HG03108 (cell line): Measurements from ENCODE around the gene MELK.

Experiments used
- ATAC-seq: cut with Tn5 transposase; IDR thresholded peaks from one replicate; pipeline ENCODE4 v1.9.1; 2021; ENCODE audit warnings: moderate library complexity; ENCODE audit not compliant: unreplicated experiment

Gene MELK

GRCh38 chr9:36576866-36577265 lies 4.2 kb downstream of the MELK start:
- ATAC-seq = no peak

DNA sequence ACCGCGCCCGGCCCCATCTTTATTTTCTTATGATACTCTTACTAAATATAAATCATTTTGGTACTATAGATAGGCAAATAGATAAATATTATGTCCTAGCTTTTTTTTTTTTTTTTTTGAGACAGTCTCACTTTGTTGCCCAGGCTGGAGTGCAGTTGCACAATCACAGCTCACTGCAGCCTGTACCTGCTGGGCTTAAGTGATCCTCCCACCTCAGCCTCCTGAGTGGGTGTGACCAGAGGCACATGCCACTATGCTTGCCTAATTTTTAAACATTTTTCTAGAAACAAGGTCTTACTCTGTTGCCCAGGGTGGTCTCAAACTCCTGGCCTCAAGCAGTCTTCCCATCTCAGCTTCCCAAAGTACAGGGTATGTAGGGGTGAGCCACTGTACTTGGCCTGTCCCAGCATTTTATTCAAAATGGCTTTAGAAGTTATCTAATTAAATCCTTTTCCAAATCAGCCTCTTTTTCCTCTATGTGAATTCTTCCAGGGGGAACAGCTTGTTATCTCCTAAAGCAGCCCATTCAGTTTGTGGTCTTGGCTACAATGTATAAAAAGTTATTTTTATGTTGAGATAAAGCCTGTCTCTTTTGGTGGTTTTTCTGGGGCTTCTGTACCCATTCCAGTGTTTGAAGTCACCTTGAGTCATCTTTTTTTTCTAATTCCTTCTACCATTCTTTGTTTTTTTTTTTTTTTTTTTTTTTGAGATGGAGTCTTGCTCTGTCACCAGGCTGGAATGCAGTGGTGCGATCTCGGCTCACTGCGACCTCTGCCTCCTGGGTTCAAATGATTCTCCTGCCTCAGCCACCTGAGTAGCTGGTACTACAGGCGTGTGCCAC lies 12.1 kb downstream of the MELK start:
- ATAC-seq = no peak

- no peak for ATAC-seq
Measured at GRCh38 chr9:36590231-36590630, 17.5 kb downstream of the MELK start.

- ATAC-seq = no peak
Measured at GRCh38 chr9:36592801-36593583, 20.3 kb downstream of the MELK start.

DNA sequence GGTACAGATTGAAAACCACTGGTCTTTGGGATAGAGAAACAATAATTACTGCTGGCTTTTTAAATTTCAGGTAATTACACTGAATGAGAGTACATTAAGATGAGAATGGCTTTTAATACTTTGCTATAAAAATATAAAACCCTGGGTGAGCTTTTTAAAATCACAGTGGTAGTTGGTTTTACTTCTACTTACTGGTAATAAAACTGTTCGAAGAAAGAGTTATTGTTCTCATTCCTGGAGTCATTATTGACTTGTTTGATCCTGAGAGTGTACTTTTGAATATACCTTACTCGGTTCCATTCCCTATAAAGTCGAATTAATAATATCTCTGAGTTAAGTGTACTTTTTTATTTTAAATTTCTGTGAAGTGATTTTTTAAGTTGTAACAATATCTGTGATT lies 21.5 kb downstream of the MELK start:
- ATAC-seq = no peak

DNA sequence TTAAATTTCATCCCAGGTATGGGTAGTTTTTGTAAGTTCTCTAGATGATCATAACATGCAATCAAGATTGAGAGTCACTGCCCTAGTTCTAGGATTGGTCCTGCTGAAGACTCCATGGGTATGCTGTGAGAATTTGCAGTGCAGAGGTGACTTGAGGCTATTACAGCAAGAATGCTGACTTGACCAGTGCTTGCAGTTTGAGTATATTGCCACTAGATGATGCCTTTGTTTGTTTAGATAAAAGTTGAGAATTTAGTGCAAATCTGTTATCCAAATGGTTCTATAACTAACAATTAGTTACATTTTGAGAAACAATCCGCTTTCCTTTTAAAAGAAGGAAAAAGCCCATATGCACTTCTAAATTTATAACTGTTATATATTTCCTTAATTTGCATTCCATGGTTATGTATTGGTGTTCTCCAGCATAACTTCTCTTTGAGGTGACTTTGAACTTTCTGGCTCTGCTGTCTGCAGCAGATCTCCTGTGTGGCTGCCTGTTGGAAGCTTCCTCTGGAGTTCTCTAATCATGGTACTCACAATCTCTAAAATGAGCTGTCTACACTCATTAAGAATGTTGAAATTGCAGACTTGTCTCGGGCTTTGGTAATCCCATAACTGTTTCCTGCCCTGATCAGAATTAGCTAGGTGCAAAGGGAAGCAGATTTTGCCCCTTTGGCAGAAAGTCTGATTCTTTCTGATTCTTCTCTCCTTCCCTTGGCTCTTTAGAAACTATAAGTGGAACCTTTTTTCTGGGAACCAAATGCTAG lies 24.9 kb downstream of the MELK start:
- no peak for ATAC-seq

GRCh38 chr9:36598273-36598672 lies 25.6 kb downstream of the MELK start:
- ATAC-seq = no peak

GRCh38 chr9:36603006-36603405 lies 30.3 kb downstream of the MELK start:
- ATAC-seq = peak; percentile 75

GRCh38 chr9:36609306-36609705 lies 36.6 kb downstream of the MELK start:
- no peak for ATAC-seq

DNA sequence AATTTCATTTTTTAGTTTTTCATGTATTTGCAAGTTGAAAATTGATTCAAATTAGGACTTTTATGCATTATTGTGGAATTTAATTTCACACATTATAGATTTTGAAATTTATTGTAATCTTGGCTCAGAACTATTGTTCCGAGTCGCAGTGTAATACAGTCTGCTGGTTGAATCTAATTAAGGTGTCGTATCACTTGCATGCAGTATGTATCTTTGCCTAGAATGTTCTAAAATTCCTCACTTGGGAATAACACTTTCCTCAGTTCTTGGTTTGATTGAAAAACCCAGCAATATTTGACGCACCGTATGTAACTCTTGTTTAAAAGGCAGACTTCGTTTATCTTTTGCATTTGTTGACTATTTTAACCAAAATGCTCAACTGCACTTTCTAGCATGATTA lies 49.4 kb downstream of the MELK start:
- no peak for ATAC-seq

GRCh38 chr9:36623280-36623679 lies 50.6 kb downstream of the MELK start:
- ATAC-seq = no peak

DNA sequence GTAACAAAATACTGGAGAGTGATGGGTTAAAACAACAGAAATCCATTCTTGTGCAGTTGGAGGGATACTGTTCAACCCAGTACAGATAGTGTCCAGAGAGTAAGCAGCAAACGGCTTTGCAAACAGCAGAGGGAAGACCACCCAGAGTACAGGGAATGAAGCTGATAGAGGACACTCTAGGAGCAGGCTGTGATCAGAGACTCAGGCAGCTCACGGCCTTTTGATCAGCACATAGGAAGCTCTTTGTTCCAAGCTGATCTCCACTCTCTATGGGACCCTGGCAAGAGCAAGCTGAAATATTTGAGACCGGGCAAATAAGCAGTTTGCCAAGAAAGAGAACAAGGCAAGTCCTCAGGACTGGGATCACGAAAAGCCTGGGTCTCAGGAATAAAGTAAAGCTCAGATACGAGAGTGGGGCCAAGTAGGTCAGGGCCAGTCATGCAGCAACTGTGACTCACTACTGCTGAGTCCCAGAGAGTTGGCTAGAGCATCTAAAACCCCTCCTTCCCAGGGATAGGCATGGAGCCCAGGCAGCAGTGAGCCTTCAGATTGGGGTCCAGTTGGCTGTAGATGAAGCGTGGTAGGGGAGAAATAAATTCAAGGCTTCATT lies 52.4 kb downstream of the MELK start:
- no peak for ATAC-seq

DNA sequence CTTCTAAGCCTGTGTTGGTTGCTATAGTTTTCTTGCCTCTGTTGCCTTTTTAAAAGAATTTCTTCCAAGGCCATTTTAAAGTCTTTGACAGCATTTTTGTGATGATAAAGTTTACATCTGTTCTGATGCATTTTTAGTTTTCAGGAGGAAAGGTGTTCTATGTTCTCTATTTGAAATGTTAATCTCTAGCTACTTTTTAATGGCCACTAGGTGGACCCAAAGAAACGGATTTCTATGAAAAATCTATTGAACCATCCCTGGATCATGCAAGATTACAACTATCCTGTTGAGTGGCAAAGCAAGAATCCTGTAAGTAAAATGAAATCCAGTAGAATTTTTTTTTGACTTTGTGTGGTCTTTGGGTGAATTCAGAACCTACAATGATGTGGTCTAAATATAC lies 60.2 kb downstream of the MELK start:
- no peak for ATAC-seq

- no peak for ATAC-seq
Measured at GRCh38 chr9:36637491-36638270, 65.0 kb downstream of the MELK start.

GRCh38 chr9:36640771-36641381 lies 68.2 kb downstream of the MELK start:
- peak; percentile 60 for ATAC-seq

DNA sequence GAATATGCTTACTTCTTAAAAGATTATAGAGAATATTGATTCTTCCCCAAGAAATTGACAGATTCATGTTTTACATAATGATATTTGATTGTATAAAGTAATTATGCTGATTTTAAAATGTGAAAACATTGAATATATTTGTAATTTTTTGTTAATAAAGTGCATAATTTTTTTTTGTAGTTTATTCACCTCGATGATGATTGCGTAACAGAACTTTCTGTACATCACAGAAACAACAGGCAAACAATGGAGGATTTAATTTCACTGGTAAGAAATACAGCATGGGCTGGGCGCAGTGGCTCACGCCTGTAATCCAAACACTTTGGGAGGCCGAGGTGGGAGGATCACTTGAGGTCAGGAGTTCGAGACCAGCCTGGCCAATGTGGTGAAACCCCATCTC lies 70.1 kb downstream of the MELK start:
- ATAC-seq = no peak

DNA sequence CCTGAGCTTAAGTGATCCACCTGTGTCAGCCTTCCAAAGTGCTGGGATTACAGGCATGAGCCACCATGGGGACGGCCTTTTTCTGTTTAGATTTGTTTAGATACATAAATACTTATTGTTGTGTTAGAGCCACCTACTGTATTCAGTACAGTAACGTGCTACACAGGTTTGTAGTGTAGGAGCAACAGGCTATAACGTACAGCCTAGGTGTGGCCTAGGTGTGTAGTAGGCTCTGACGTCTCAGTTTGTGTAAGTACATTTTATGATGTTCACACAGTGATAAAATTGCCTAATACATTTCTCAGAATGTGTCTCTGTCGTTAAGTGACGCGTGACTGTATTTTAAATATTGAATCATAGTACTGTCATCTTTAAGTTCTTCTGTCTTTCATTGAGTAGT lies 84.1 kb downstream of the MELK start:
- no peak for ATAC-seq

- ATAC-seq = no peak
Measured at GRCh38 chr9:36659500-36659899, 86.8 kb downstream of the MELK start.

GRCh38 chr9:36664806-36665205 lies 92.1 kb downstream of the MELK start:
- ATAC-seq = no peak

DNA sequence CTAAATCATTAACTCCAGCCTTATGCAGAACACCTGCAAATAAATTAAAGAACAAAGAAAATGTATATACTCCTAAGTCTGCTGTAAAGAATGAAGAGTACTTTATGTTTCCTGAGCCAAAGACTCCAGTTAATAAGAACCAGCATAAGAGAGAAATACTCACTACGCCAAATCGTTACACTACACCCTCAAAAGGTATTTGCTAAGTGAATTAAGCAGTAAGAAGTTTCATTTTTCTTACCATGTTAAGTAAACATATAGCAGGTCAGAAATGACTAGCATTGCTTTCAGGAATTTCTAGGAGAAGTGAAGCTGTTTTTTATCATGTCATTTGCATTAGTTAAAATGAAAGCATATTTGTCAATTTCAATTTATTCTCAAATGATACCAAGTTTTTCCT lies 92.7 kb downstream of the MELK start:
- ATAC-seq = no peak
